Measurements from ENCODE around the gene RFT1.

- no peak for TF ChIP-seq L3MBTL2 (conservative IDR thresholded peaks at IDR 0.05)
- TF ChIP-seq FOXM1 (IDR thresholded peaks at IDR 0.05; ENCODE audit: borderline replicate concordance) = no peak
- no peak for TF ChIP-seq FOXK2 (IDR thresholded peaks at IDR 0.05)
- TF ChIP-seq ARNT (IDR thresholded peaks at IDR 0.05) = no peak
- no peak for TF ChIP-seq BHLHE40 (IDR thresholded peaks at IDR 0.05; ENCODE audit: borderline replicate concordance)
- no peak for TF ChIP-seq LEF1 (IDR thresholded peaks at IDR 0.05; ENCODE audit: borderline replicate concordance)
- TF ChIP-seq NFRKB (IDR thresholded peaks at IDR 0.05) = no peak
- TF ChIP-seq, protein P1, sequence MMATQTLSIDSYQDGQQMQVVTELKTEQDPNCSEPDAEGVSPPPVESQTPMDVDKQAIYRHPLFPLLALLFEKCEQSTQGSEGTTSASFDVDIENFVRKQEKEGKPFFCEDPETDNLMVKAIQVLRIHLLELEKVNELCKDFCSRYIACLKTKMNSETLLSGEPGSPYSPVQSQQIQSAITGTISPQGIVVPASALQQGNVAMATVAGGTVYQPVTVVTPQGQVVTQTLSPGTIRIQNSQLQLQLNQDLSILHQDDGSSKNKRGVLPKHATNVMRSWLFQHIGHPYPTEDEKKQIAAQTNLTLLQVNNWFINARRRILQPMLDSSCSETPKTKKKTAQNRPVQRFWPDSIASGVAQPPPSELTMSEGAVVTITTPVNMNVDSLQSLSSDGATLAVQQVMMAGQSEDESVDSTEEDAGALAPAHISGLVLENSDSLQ (IDR thresholded peaks at IDR 0.05) = no peak
- no peak for TF ChIP-seq TARDBP (IDR thresholded peaks at IDR 0.05)
- TF ChIP-seq ELF4 (IDR thresholded peaks at IDR 0.05) = no peak
- TF ChIP-seq ZNF384 (IDR thresholded peaks at IDR 0.05) = no peak
- no peak for TF ChIP-seq CTBP1 (IDR thresholded peaks at IDR 0.05; ENCODE audit: borderline replicate concordance)
- no peak for TF ChIP-seq SP1 (IDR thresholded peaks at IDR 0.05)
- TF ChIP-seq FOXA1 (IDR thresholded peaks at IDR 0.05) = no peak
Observed at GRCh38 chr3:53038679-53039375, 91.4 kb downstream of the RFT1 start.
